ENCODE measurements around the gene B3GNT2.

The B3GNT2 gene

DNA sequence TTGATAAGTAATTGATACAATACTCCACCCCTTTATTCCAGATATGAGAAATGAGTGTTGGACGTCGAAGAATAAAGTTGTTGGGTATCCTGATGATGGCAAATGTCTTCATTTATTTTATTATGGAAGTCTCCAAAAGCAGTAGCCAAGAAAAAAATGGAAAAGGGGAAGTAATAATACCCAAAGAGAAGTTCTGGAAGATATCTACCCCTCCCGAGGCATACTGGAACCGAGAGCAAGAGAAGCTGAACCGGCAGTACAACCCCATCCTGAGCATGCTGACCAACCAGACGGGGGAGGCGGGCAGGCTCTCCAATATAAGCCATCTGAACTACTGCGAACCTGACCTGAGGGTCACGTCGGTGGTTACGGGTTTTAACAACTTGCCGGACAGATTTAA, 26.3 kb downstream of the B3GNT2 start:
- Histone ChIP-seq H3K4me1 (ENCODE audit: control insufficient read depth, insufficient read depth, low read length) (no peaks in the 10 kb centered on the region), H3K27me3 (ENCODE audit: control insufficient read depth, insufficient read depth, low read length) (no peaks in the 10 kb centered on the region), H3K9me3 (ENCODE audit: control insufficient read depth, insufficient read depth, low read length) (no peaks in the 10 kb centered on the region)

GRCh38 chr2:62222674-62223073, 26.8 kb downstream of the B3GNT2 start:
- no peaks in the 10 kb centered on the region for H3K4me1 ChIP-seq (ENCODE audit: control insufficient read depth, insufficient read depth, low read length)
- H3K4me3 ChIP-seq (ENCODE audit: low read depth, low read length) = no peak overlapping the region
- H3K9me3 ChIP-seq (ENCODE audit: control insufficient read depth, insufficient read depth, low read length) = no peaks in the 10 kb centered on the region
- no peaks in the 10 kb centered on the region for H3K27me3 ChIP-seq (ENCODE audit: control insufficient read depth, insufficient read depth, low read length)
- H3K9ac ChIP-seq (ENCODE audit: low read depth, low read length) = no peak overlapping the region
- peaks cover 46% of the 10 kb centered on the region for H3K36me3 ChIP-seq (ENCODE audit: control insufficient read depth, insufficient read depth, low read length)
- no peak overlapping the region for H3K27ac ChIP-seq (ENCODE audit: low read depth, low read length)

More for the DNA sequence above, 26.3 kb downstream of the B3GNT2 start:
- peaks cover 43% of the 10 kb centered on the region for H3K36me3 ChIP-seq (ENCODE audit: control insufficient read depth, insufficient read depth, low read length)
- H3K4me3 ChIP-seq (ENCODE audit: low read depth, low read length) = no peak overlapping the region
- no peak overlapping the region for H3K27ac ChIP-seq (ENCODE audit: low read depth, low read length)
- H3K9ac ChIP-seq (ENCODE audit: low read depth, low read length) = no peak overlapping the region

- peaks cover 46% of the 10 kb centered on the region for H3K36me3 ChIP-seq (ENCODE audit: control insufficient read depth, insufficient read depth, low read length)
- no peaks in the 10 kb centered on the region for H3K27me3 ChIP-seq (ENCODE audit: control insufficient read depth, insufficient read depth, low read length)
Measured at GRCh38 chr2:62224976-62225375, 29.1 kb downstream of the B3GNT2 start.

GRCh38 chr2:62227386-62228075, 31.6 kb downstream of the B3GNT2 start:
- no peak overlapping the region for H3K27ac ChIP-seq (ENCODE audit: low read depth, low read length)
- no peaks in the 10 kb centered on the region for H3K4me1 ChIP-seq (ENCODE audit: control insufficient read depth, insufficient read depth, low read length)
- no peak overlapping the region for H3K9ac ChIP-seq (ENCODE audit: low read depth, low read length)
- H3K4me3 ChIP-seq (ENCODE audit: low read depth, low read length) = no peak overlapping the region
- no peaks in the 10 kb centered on the region for H3K9me3 ChIP-seq (ENCODE audit: control insufficient read depth, insufficient read depth, low read length)
- no peaks in the 10 kb centered on the region for H3K27me3 ChIP-seq (ENCODE audit: control insufficient read depth, insufficient read depth, low read length)
- H3K36me3 ChIP-seq (ENCODE audit: control insufficient read depth, insufficient read depth, low read length) = peaks cover 40% of the 10 kb centered on the region

More at GRCh38 chr2:62224976-62225375, 29.1 kb downstream of the B3GNT2 start:
- H3K4me3 ChIP-seq (ENCODE audit: low read depth, low read length) = no peak overlapping the region
- H3K4me1 ChIP-seq (ENCODE audit: control insufficient read depth, insufficient read depth, low read length) = no peaks in the 10 kb centered on the region
- no peak overlapping the region for H3K9ac ChIP-seq (ENCODE audit: low read depth, low read length)
- no peak overlapping the region for H3K27ac ChIP-seq (ENCODE audit: low read depth, low read length)
- no peaks in the 10 kb centered on the region for H3K9me3 ChIP-seq (ENCODE audit: control insufficient read depth, insufficient read depth, low read length)

GRCh38 chr2:62229082-62229605, 33.2 kb downstream of the B3GNT2 start:
- Histone ChIP-seq H3K4me1 (ENCODE audit: control insufficient read depth, insufficient read depth, low read length) (no peaks in the 10 kb centered on the region), H3K27me3 (ENCODE audit: control insufficient read depth, insufficient read depth, low read length) (no peaks in the 10 kb centered on the region), H3K27ac (ENCODE audit: low read depth, low read length) (no peak overlapping the region), H3K9ac (ENCODE audit: low read depth, low read length) (no peak overlapping the region), H3K36me3 (ENCODE audit: control insufficient read depth, insufficient read depth, low read length) (peaks cover 23% of the 10 kb centered on the region), H3K4me3 (ENCODE audit: low read depth, low read length) (no peak overlapping the region), H3K9me3 (ENCODE audit: control insufficient read depth, insufficient read depth, low read length) (no peaks in the 10 kb centered on the region)

DNA sequence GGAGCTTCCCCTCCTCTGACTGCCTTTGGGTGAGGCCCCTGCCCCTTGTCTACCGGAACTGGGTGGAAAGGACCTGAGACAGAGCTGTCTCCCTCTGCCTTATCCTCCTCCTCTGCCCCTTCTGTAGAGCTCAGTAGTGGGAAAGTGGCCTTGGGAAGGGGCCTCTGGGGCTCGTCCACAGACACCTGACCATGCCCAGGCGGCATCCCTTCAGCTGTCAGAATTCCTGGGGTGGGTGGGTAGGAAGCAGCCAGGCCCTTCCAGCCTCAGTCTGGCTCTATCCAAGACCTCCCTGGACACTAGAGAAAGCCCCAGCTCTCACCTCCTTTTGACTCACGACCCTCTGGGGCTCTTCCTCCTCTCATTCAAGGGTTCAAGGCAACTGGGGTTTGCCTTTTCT, 35.6 kb downstream of the B3GNT2 start:
- H3K9me3 ChIP-seq (ENCODE audit: control insufficient read depth, insufficient read depth, low read length) = no peaks in the 10 kb centered on the region
- H3K27me3 ChIP-seq (ENCODE audit: control insufficient read depth, insufficient read depth, low read length) = no peaks in the 10 kb centered on the region
- H3K9ac ChIP-seq (ENCODE audit: low read depth, low read length) = no peak overlapping the region
- H3K4me1 ChIP-seq (ENCODE audit: control insufficient read depth, insufficient read depth, low read length) = no peaks in the 10 kb centered on the region
- H3K4me3 ChIP-seq (ENCODE audit: low read depth, low read length) = no peak overlapping the region
- no peak overlapping the region for H3K27ac ChIP-seq (ENCODE audit: low read depth, low read length)
- H3K36me3 ChIP-seq (ENCODE audit: control insufficient read depth, insufficient read depth, low read length) = 0 out of 2 replicates have a peak, but pooled peaks cover 5% of the 10 kb centered on the region

DNA sequence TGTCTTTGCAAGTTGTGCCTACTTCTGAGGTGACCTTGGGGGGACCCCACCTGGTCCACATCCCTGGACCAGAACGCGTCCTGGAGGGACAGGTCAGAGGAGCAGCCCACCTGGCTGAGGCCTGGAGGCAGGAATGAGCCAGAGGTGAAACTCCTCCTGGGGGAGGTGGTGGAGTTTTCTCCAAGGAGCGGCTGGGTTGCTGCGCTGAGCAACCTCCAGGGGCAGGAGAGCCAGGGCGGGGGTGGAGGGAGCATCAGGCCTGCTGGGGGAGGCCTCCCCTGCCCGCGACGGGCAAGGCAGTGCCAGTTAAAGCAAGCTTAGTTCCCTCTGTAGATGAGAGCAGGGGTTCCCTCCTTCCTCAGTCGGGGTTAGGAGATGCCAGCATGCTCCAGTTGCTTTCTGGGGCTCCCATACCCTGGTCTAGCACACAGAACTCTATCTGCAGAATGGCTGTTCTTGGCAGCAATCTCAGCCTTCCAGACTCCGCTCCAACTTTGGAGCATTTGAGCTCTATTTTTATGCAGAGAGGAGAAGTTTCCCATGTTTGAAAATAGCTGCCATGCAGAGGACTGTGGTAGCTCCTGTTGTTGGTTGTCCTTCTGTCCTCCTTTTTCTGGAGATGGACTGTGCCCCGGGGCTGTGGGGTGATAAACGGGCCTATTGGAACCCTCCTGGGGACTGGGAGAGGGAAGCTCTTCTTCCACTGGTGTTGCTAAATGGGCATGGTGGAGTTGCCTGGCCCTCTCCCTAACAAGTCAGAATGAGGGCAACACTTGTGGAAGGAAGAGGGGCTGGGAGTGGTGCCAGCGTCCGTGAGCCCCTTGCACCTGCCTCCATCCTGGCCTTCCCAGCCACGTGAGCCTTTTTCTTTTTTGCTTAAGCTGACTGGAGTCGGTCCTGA, 39.1 kb downstream of the B3GNT2 start:
- H3K9ac ChIP-seq (ENCODE audit: low read depth, low read length) = no peak overlapping the region
- H3K4me1 ChIP-seq (ENCODE audit: control insufficient read depth, insufficient read depth, low read length) = no peaks in the 10 kb centered on the region
- H3K27ac ChIP-seq (ENCODE audit: low read depth, low read length) = no peak overlapping the region
- no peaks in the 10 kb centered on the region for H3K36me3 ChIP-seq (ENCODE audit: control insufficient read depth, insufficient read depth, low read length)
- H3K4me3 ChIP-seq (ENCODE audit: low read depth, low read length) = no peak overlapping the region
- no peaks in the 10 kb centered on the region for H3K27me3 ChIP-seq (ENCODE audit: control insufficient read depth, insufficient read depth, low read length)
- H3K9me3 ChIP-seq (ENCODE audit: control insufficient read depth, insufficient read depth, low read length) = no peaks in the 10 kb centered on the region

DNA sequence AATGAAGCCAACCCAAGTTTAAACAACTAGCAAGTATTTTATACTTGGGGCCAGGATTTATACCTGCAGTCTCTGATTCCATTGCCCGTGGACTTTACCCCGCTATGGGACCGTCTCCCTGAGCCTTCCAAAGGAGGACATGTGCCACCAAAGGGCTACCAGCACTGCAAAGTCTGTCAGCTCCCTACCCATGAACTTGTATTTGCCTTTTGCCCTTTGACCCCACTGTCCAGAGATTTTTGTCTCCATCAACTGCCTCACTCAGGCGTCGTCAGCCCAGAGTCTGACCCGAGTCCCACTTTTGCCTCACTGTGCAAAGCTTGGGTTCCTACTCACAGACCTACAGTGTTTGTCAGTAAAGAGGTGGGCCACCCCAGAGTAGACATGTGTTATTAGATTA, 40.6 kb downstream of the B3GNT2 start:
- no peaks in the 10 kb centered on the region for H3K4me1 ChIP-seq (ENCODE audit: control insufficient read depth, insufficient read depth, low read length)
- no peak overlapping the region for H3K4me3 ChIP-seq (ENCODE audit: low read depth, low read length)
- no peak overlapping the region for H3K27ac ChIP-seq (ENCODE audit: low read depth, low read length)
- no peak overlapping the region for H3K9ac ChIP-seq (ENCODE audit: low read depth, low read length)
- H3K9me3 ChIP-seq (ENCODE audit: control insufficient read depth, insufficient read depth, low read length) = no peaks in the 10 kb centered on the region
- no peaks in the 10 kb centered on the region for H3K27me3 ChIP-seq (ENCODE audit: control insufficient read depth, insufficient read depth, low read length)
- no peaks in the 10 kb centered on the region for H3K36me3 ChIP-seq (ENCODE audit: control insufficient read depth, insufficient read depth, low read length)

- H3K4me1 ChIP-seq (ENCODE audit: control insufficient read depth, insufficient read depth, low read length) = no peaks in the 10 kb centered on the region
- H3K9ac ChIP-seq (ENCODE audit: low read depth, low read length) = no peak overlapping the region
- H3K9me3 ChIP-seq (ENCODE audit: control insufficient read depth, insufficient read depth, low read length) = no peaks in the 10 kb centered on the region
- no peaks in the 10 kb centered on the region for H3K27me3 ChIP-seq (ENCODE audit: control insufficient read depth, insufficient read depth, low read length)
- H3K27ac ChIP-seq (ENCODE audit: low read depth, low read length) = no peak overlapping the region
- no peaks in the 10 kb centered on the region for H3K36me3 ChIP-seq (ENCODE audit: control insufficient read depth, insufficient read depth, low read length)
- H3K4me3 ChIP-seq (ENCODE audit: low read depth, low read length) = no peak overlapping the region
Measured at GRCh38 chr2:62238236-62238635, 42.3 kb downstream of the B3GNT2 start.

DNA sequence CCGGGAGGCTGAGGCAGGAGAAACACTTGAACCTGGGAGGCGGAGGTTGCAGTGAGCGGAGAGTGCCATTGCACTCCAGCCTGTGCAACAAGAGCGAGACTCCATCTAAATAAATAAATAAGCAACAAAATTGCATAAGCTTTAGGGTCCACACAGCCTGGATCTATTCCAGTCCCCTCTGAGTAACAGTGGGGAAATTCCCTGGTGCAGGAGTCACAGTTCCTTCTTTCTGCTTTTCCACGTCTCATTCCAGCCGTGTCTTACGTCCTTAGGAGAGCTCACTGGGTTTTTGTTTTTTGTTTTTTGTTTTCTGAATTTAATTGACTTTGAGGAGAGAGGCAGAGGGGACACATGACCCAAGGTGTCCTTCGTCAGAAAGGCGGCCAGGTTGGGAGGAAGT, 44.6 kb downstream of the B3GNT2 start:
- Histone ChIP-seq H3K27me3 (ENCODE audit: control insufficient read depth, insufficient read depth, low read length) (no peaks in the 10 kb centered on the region), H3K9me3 (ENCODE audit: control insufficient read depth, insufficient read depth, low read length) (no peaks in the 10 kb centered on the region), H3K36me3 (ENCODE audit: control insufficient read depth, insufficient read depth, low read length) (no peaks in the 10 kb centered on the region), H3K9ac (ENCODE audit: low read depth, low read length) (no peak overlapping the region), H3K4me1 (ENCODE audit: control insufficient read depth, insufficient read depth, low read length) (no peaks in the 10 kb centered on the region), H3K27ac (ENCODE audit: low read depth, low read length) (no peak overlapping the region), H3K4me3 (ENCODE audit: low read depth, low read length) (no peak overlapping the region)

GRCh38 chr2:62243983-62244382, 48.1 kb downstream of the B3GNT2 start:
- Histone ChIP-seq H3K27ac (ENCODE audit: low read depth, low read length) (no peak overlapping the region), H3K36me3 (ENCODE audit: control insufficient read depth, insufficient read depth, low read length) (no peaks in the 10 kb centered on the region), H3K9ac (ENCODE audit: low read depth, low read length) (no peak overlapping the region), H3K27me3 (ENCODE audit: control insufficient read depth, insufficient read depth, low read length) (no peaks in the 10 kb centered on the region), H3K4me1 (ENCODE audit: control insufficient read depth, insufficient read depth, low read length) (no peaks in the 10 kb centered on the region), H3K9me3 (ENCODE audit: control insufficient read depth, insufficient read depth, low read length) (no peaks in the 10 kb centered on the region), H3K4me3 (ENCODE audit: low read depth, low read length) (no peak overlapping the region)
